ENCODE results near the gene CASQ1.

The CASQ1 gene

GRCh38 chr1:160194737-160195059 lies 4.3 kb downstream of the CASQ1 start:
- TF ChIP-seq ZFP30 (CRISPR knock-in tag; IDR thresholded peaks at IDR 0.05) (no peak), ZC3H10 (CRISPR knock-in tag; IDR thresholded peaks at IDR 0.05) (no peak), OSR1 (CRISPR knock-in tag; IDR thresholded peaks at IDR 0.05) (no peak), PATZ1 (CRISPR knock-in tag; IDR thresholded peaks at IDR 0.05; ENCODE audit: borderline replicate concordance) (no peak), ZNF70 (CRISPR knock-in tag; IDR thresholded peaks at IDR 0.05) (no peak), CSRNP3 (CRISPR knock-in tag; IDR thresholded peaks at IDR 0.05) (no peak), GLIS3 (CRISPR knock-in tag; IDR thresholded peaks at IDR 0.05) (no peak), TSHZ2 (CRISPR knock-in tag; IDR thresholded peaks at IDR 0.05) (no peak), TCF4 (CRISPR knock-in tag; IDR thresholded peaks at IDR 0.05; ENCODE audit: borderline replicate concordance) (no peak), RARB (CRISPR knock-in tag; IDR thresholded peaks at IDR 0.05) (no peak), CREB5 (CRISPR knock-in tag; IDR thresholded peaks at IDR 0.05; ENCODE audit: low read depth) (no peak), PPARA (CRISPR knock-in tag; IDR thresholded peaks at IDR 0.05; ENCODE audit: borderline replicate concordance) (no peak), ZNF565 (CRISPR knock-in tag; conservative IDR thresholded peaks at IDR 0.05; ENCODE audit: low read depth) (no peak)
- no peak for ATAC-seq

- no peak for ATAC-seq
- TF ChIP-seq TCF4 (CRISPR knock-in tag; IDR thresholded peaks at IDR 0.05; ENCODE audit: borderline replicate concordance) (no peak), CSDC2 (CRISPR knock-in tag; IDR thresholded peaks at IDR 0.05) (no peak), TOX (CRISPR knock-in tag; IDR thresholded peaks at IDR 0.05; ENCODE audit: borderline replicate concordance) (no peak), PATZ1 (CRISPR knock-in tag; IDR thresholded peaks at IDR 0.05; ENCODE audit: borderline replicate concordance) (no peak), RARB (CRISPR knock-in tag; IDR thresholded peaks at IDR 0.05) (no peak), ZC3H10 (CRISPR knock-in tag; IDR thresholded peaks at IDR 0.05) (no peak), ISL1 (CRISPR knock-in tag; IDR thresholded peaks at IDR 0.05) (no peak), ZNF565 (CRISPR knock-in tag; conservative IDR thresholded peaks at IDR 0.05; ENCODE audit: low read depth) (no peak), CSRNP3 (CRISPR knock-in tag; IDR thresholded peaks at IDR 0.05) (no peak), SNAI2 (CRISPR knock-in tag; IDR thresholded peaks at IDR 0.05) (no peak), BACH2 (CRISPR knock-in tag; IDR thresholded peaks at IDR 0.05; ENCODE audit: borderline replicate concordance) (no peak), ESRRG (CRISPR knock-in tag; IDR thresholded peaks at IDR 0.05) (no peak), ZFP30 (CRISPR knock-in tag; IDR thresholded peaks at IDR 0.05) (no peak), TSHZ2 (CRISPR knock-in tag; IDR thresholded peaks at IDR 0.05) (no peak), POU6F1 (CRISPR knock-in tag; IDR thresholded peaks at IDR 0.05; ENCODE audit: borderline replicate concordance, low read depth) (no peak), OSR1 (CRISPR knock-in tag; IDR thresholded peaks at IDR 0.05) (no peak), CREB5 (CRISPR knock-in tag; IDR thresholded peaks at IDR 0.05; ENCODE audit: low read depth) (no peak)
Measured at GRCh38 chr1:160196143-160196542, 5.8 kb downstream of the CASQ1 start.

All from SK-N-SH treated with all-trans-retinoic acid at 6 μM for 48 hours (cell line).